Measurements from ENCODE around the gene CRYBB1. TPM values are rescaled to one million over a fixed set of nuclear protein-coding genes. Genes with fewer than 3 reads are reported as not detected.

Gene CRYBB1
- total and polyA plus RNA-seq, 2 experiments from 2014 or later, result not detected

GRCh38 chr22:26581026-26581425 is 36.8 kb downstream of the CRYBB1 start:
- whole genome bisulfite sequencing (ENCODE audit: low lambda C conversion rate, missing lambda C conversion rate), result 0% methylated on average over 1 of the region's 1 CpG
- no peak overlapping the region for H3K4me3 ChIP-seq
- no peaks in the 10 kb centered on the region for H3K27me3 ChIP-seq
- H3K9me2 ChIP-seq (replicated peaks; ENCODE audit: insufficient read depth), result no peaks in the 10 kb centered on the region
- DNase-seq (ENCODE audit: low spot score), result no peak
- TF ChIP-seq CTCF (IDR thresholded peaks at IDR 0.05; ENCODE audit: poor library complexity), result no peak
- no peaks in the 10 kb centered on the region for H4K20me1 ChIP-seq (ENCODE audit: insufficient read depth, poor library complexity, severe bottlenecking)
- H3K4me2 ChIP-seq, result no peak overlapping the region
- no peaks in the 10 kb centered on the region for H3K9me3 ChIP-seq (ENCODE audit: low read depth)
- no peak overlapping the region for H2AFZ ChIP-seq
- no peaks in the 10 kb centered on the region for H3K36me3 ChIP-seq (replicated peaks; ENCODE audit: insufficient read depth, low read depth)
- H3K27ac ChIP-seq, result no peak overlapping the region
- H3K4me1 ChIP-seq (ENCODE audit: insufficient read depth), result peaks cover 5% of the 10 kb centered on the region
- H3K79me2 ChIP-seq, result peaks cover 24% of the 10 kb centered on the region

GRCh38 chr22:26580240-26580962 is 37.4 kb downstream of the CRYBB1 start:
- Histone ChIP-seq H3K9me3 (ENCODE audit: low read depth) (no peaks in the 10 kb centered on the region), H3K4me2 (no peak overlapping the region), H3K4me1 (ENCODE audit: insufficient read depth) (peaks cover 5% of the 10 kb centered on the region), H3K9me2 (replicated peaks; ENCODE audit: insufficient read depth) (no peaks in the 10 kb centered on the region), H3K79me2 (peaks cover 24% of the 10 kb centered on the region), H2AFZ (no peak overlapping the region), H4K20me1 (ENCODE audit: insufficient read depth, poor library complexity, severe bottlenecking) (no peaks in the 10 kb centered on the region), H3K36me3 (replicated peaks; ENCODE audit: insufficient read depth, low read depth) (no peaks in the 10 kb centered on the region), H3K4me3 (no peak overlapping the region), H3K27me3 (no peaks in the 10 kb centered on the region), H3K27ac (no peak overlapping the region)
- WGBS (ENCODE audit: low lambda C conversion rate, missing lambda C conversion rate), result 63% methylated on average over 13 of the region's 13 CpGs
- DNase-seq (ENCODE audit: low spot score), result no peak
- no peak for TF ChIP-seq CTCF (IDR thresholded peaks at IDR 0.05; ENCODE audit: poor library complexity)
- TF ChIP-seq EZH2phosphoT487 (IDR thresholded peaks at IDR 0.05; ENCODE audit: low read depth, severe bottlenecking, unreplicated experiment), result no peak
- TF ChIP-seq EZH2 (IDR thresholded peaks at IDR 0.05; ENCODE audit: borderline replicate concordance), result no peak

- Histone ChIP-seq H3K4me2 (no peak overlapping the region), H3K9me2 (replicated peaks; ENCODE audit: insufficient read depth) (no peaks in the 10 kb centered on the region), H3K4me1 (ENCODE audit: insufficient read depth) (no peaks in the 10 kb centered on the region), H3K9me3 (ENCODE audit: low read depth) (no peaks in the 10 kb centered on the region), H3K27me3 (no peaks in the 10 kb centered on the region), H3K79me2 (peaks cover 21% of the 10 kb centered on the region), H3K36me3 (replicated peaks; ENCODE audit: insufficient read depth, low read depth) (no peaks in the 10 kb centered on the region), H3K27ac (no peak overlapping the region), H4K20me1 (ENCODE audit: insufficient read depth, poor library complexity, severe bottlenecking) (no peaks in the 10 kb centered on the region), H2AFZ (no peak overlapping the region), H3K4me3 (no peak overlapping the region)
- 89% methylated on average over 10 of the region's 10 CpGs for WGBS (ENCODE audit: low lambda C conversion rate, missing lambda C conversion rate)
- TF ChIP-seq CTCF (IDR thresholded peaks at IDR 0.05; ENCODE audit: poor library complexity) (no peak), EZH2 (IDR thresholded peaks at IDR 0.05; ENCODE audit: borderline replicate concordance) (no peak), EZH2phosphoT487 (IDR thresholded peaks at IDR 0.05; ENCODE audit: low read depth, severe bottlenecking, unreplicated experiment) (no peak)
- no peak for DNase-seq (ENCODE audit: low spot score)
Measured at GRCh38 chr22:26579331-26579886, 38.4 kb downstream of the CRYBB1 start.

Data from hepatocyte (in vitro differentiated cells).